HepG2 (cell line): Measurements from ENCODE around the gene ATP12A. TPM values are rescaled to one million over a fixed set of nuclear protein-coding genes. Genes with fewer than 3 reads are reported as not detected.

Experiments
- ATAC-seq: fragments of 200-7000 bp; cut with Tn5 transposase; 3 replicates; pipeline ENCODE4 v1.9.1; 2020; ENCODE audit warnings: mild to moderate bottlenecking, moderate library complexity
- BruUV-seq: library from RNA; stranded (reverse); fragments of 400-500 nt; replicated peaks from 2 replicates; lab custom pipeline; 2021; lab: Mats Ljungman, UMichigan
- CTCF ChIA-PET: fragments of 300-600 bp; formaldehyde crosslinking; extraction: SDS; loops from one replicate; lab custom pipeline; 2021; ENCODE audit warnings: low total read pairs, inconsistent platforms, low intra/inter-chr PET ratio; lab: Yijun Ruan, JAX
- POLR2A ChIA-PET: fragments of 350-600 bp; sonication (Branson Sonifier 250); formaldehyde crosslinking; loops from one replicate; lab custom pipeline; 2020; ENCODE audit warnings: antibody characterized with exemption, inconsistent platforms; lab: Yijun Ruan, JAX
- DNase-seq: peaks from one replicate; pipeline ENCODE4 v3.0.0-alpha.2; 2015; ENCODE audit warnings: low spot score
- FAIRE-seq: peaks from 3 replicates; lab custom pipeline; 2011; peaks lifted over from hg19 to GRCh38; lab: Jason Lieb, UNC
- H2AFZ ChIP-seq: one replicate; pipeline ENCODE4 v1.6.1; 2011; ENCODE audit warnings: low read length, inconsistent platforms
- H3K27ac ChIP-seq: fragments of 300-600 bp; 3 replicates; pipeline ENCODE4 v1.8.0; 2011; ENCODE audit warnings: mixed run types, mild to moderate bottlenecking, mixed read lengths, low read length, inconsistent platforms; ENCODE audit not compliant: insufficient read depth; ENCODE audit errors: extremely low read length
- H3K27me3 ChIP-seq, 2 experiments: fragments of 200-600 bp in 1 of 2; 2 replicates in 1 of 2; 3 replicates in 1 of 2; pipeline versions ENCODE4 v1.6.0 to v1.8.0; 2011; ENCODE audit warnings: low read length in 2 of 2, mild to moderate bottlenecking in 2 of 2, moderate library complexity in 2 of 2, inconsistent platforms in 1 of 2; ENCODE audit not compliant: insufficient read depth in 2 of 2, control insufficient read depth in 1 of 2
- H3K36me3 ChIP-seq, 2 experiments: fragments of 200-600 bp in 1 of 2; replicated peaks in 1 of 2; 2 replicates in 1 of 2; 3 replicates in 1 of 2; pipeline versions ENCODE4 v1.5.1 to v1.8.0; 2011; ENCODE audit warnings: low read length in 2 of 2, inconsistent platforms in 1 of 2; ENCODE audit not compliant: insufficient read depth in 2 of 2, control insufficient read depth in 1 of 2
- H3K4me1 ChIP-seq: 2 replicates; pipeline ENCODE4 v1.5.1; 2012; ENCODE audit warnings: low read length, inconsistent platforms; ENCODE audit not compliant: insufficient read depth
- H3K4me2 ChIP-seq: 2 replicates; pipeline ENCODE4 v1.6.0; 2011; ENCODE audit warnings: low read depth, low read length, inconsistent platforms
- H3K4me3 ChIP-seq, 3 experiments: fragments of 200-600 bp in 1 of 3; sonication (generic), shearing (Covaris generic) in 1 of 3; replicated peaks in 1 of 3; 2 replicates each; pipeline ENCODE4 v1.5.1; 2011 to 2016; ENCODE audit warnings: low read length in 3 of 3, inconsistent platforms in 2 of 3, low read depth in 2 of 3, mild to moderate bottlenecking in 2 of 3, control low read depth in 1 of 3, mixed read lengths in 1 of 3; ENCODE audit not compliant: insufficient read depth in 1 of 3
- H3K79me2 ChIP-seq: one replicate; pipeline ENCODE4 v1.6.1; 2011; ENCODE audit warnings: low read length, inconsistent platforms; ENCODE audit not compliant: insufficient read depth
- H3K9ac ChIP-seq: 2 replicates; pipeline ENCODE4 v1.6.0; 2011; ENCODE audit warnings: mild to moderate bottlenecking, low read depth, low read length, inconsistent platforms; ENCODE audit not compliant: insufficient read depth
- H3K9me3 ChIP-seq: 2 replicates; pipeline ENCODE4 v1.5.1; 2012; ENCODE audit warnings: mild to moderate bottlenecking, low read length
- H4K20me1 ChIP-seq: 2 replicates; pipeline ENCODE4 v1.6.0; 2011; ENCODE audit warnings: inconsistent platforms, mild to moderate bottlenecking, low read length, moderate library complexity; ENCODE audit not compliant: insufficient read depth
- FOXJ3 ChIP-seq: sonication (generic); formaldehyde crosslinking; IDR thresholded peaks from 2 replicates; pipeline ENCODE4 v1.4.0; 2020; ENCODE audit warnings: missing genetic modification reagents, mild to moderate bottlenecking, borderline replicate concordance
- HMG20A ChIP-seq: IDR thresholded peaks from 2 replicates; pipeline ENCODE4 v1.6.1; 2016; ENCODE audit warnings: borderline replicate concordance
- KLF12 ChIP-seq: sonication (generic); formaldehyde crosslinking; IDR thresholded peaks from 2 replicates; pipeline ENCODE4 v1.4.0; 2020; ENCODE audit warnings: missing genetic modification reagents, borderline replicate concordance
- SIX1 ChIP-seq: sonication (generic); formaldehyde crosslinking; IDR thresholded peaks from 2 replicates; pipeline ENCODE4 v1.4.0; 2020; ENCODE audit warnings: missing genetic modification reagents, borderline replicate concordance
- SMC3 ChIP-seq: IDR thresholded peaks from 2 replicates; pipeline ENCODE4 v1.6.1; 2011; ENCODE audit warnings: low read length, improper control_type of control experiment
- SUZ12 ChIP-seq: fragments of 150-350 bp; IDR thresholded peaks from 2 replicates; pipeline ENCODE4 v1.6.1; 2014; ENCODE audit warnings: low read depth, low read length
- TBL1XR1 ChIP-seq: fragments of 150-350 bp; IDR thresholded peaks from 2 replicates; pipeline ENCODE4 v1.6.1; 2014; ENCODE audit warnings: borderline replicate concordance, low read length; ENCODE audit not compliant: partially characterized antibody
- TEAD3 ChIP-seq: optimal IDR thresholded peaks from 2 replicates; pipeline ENCODE3; 2016; ENCODE audit warnings: borderline replicate concordance
- ZNF205 ChIP-seq: IDR thresholded peaks from 2 replicates; pipeline ENCODE4 v1.6.1; 2018; ENCODE audit warnings: missing biosample characterization, missing genetic modification reagents
- ZNF441 ChIP-seq: sonication (generic); formaldehyde crosslinking; IDR thresholded peaks from 2 replicates; pipeline ENCODE4 v1.7.0; 2021; ENCODE audit warnings: missing genetic modification reagents, borderline replicate concordance
- ZNF496 ChIP-seq: sonication (generic); formaldehyde crosslinking; IDR thresholded peaks from 2 replicates; pipeline ENCODE4 v1.8.1; 2023; ENCODE audit warnings: mild to moderate bottlenecking, moderate library complexity, missing genetic modification reagents; ENCODE audit not compliant: insufficient replicate concordance
- ZNF556 ChIP-seq: sonication (generic); formaldehyde crosslinking; IDR thresholded peaks from 2 replicates; pipeline ENCODE4 v1.4.0; 2020; ENCODE audit warnings: mild to moderate bottlenecking, missing genetic modification reagents, borderline replicate concordance
- ZNF891 ChIP-seq: sonication (generic); formaldehyde crosslinking; IDR thresholded peaks from 2 replicates; pipeline ENCODE4 v1.5.0; 2020; ENCODE audit warnings: mild to moderate bottlenecking, missing genetic modification reagents
- WGBS: methylation state at CpG from one replicate; pipeline ENCODE4 v1.1.6; 2017; ENCODE audit warnings: low lambda C conversion rate; 5-methylcytosine and 5-hydroxymethylcytosine counted together
- in situ Hi-C: cut with HindIII; loops from 2 replicates; pipeline ENCODE4 v1.10.0; 2017; ENCODE audit warnings: low pct_unique_long_range_greater_than_20kb; ENCODE audit not compliant: extremely low pct_ligation_motif_present
- intact Hi-C: fragments of 100-400 bp; cut with micrococcal nuclease; formaldehyde crosslinking; loops from one replicate; pipeline ENCODE4 v1.10.0; 2022; ENCODE audit not compliant: unreplicated experiment
- polyA plus RNA-seq, 8 experiments: library from polyadenylated mRNA; depleted of rRNA in 3 of 8; stranded (reverse) in 7 of 8; unstranded in 1 of 8; fragments of >200 nt; fragmentation: Illumina TruSeq in 4 of 8; extraction: Trizol in 4 of 8; gene quantifications; 2 replicates each; pipeline versions ENCODE4 v1.2.1 to v1.2.3, GENCODE V29; 2011 to 2016; ENCODE audit warnings: low read depth in 4 of 8, missing spikeins in 1 of 8, mixed read lengths in 1 of 8; ENCODE audit not compliant: insufficient read depth in 1 of 8
- total RNA-seq, 5 experiments: library from RNA; depleted of rRNA; stranded (reverse); fragments of >200 nt; fragmentation: Illumina TruSeq; extraction: Trizol; gene quantifications; 2 replicates each; pipeline ENCODE4 v1.2.3, GENCODE V29; 2016; ENCODE audit warnings: low read depth in 1 of 5
- TF ChIP-seq, protein P1 (sequence below): sonication (generic); formaldehyde crosslinking; IDR thresholded peaks from 2 replicates; pipeline ENCODE4 v1.4.0; 2020; ENCODE audit warnings: mild to moderate bottlenecking, missing genetic modification reagents
- TF ChIP-seq, protein P2 (sequence below): IDR thresholded peaks from 2 replicates; pipeline ENCODE4 v1.6.1; 2016; ENCODE audit warnings: missing compliant biosample characterization, missing genetic modification reagents, borderline replicate concordance
- TF ChIP-seq, protein P3 (sequence below): IDR thresholded peaks from 2 replicates; pipeline ENCODE4 v1.6.1; 2012; ENCODE audit warnings: low read depth, low read length, improper control_type of control experiment
- TF ChIP-seq, protein P4 (sequence below): sonication (generic); formaldehyde crosslinking; IDR thresholded peaks from 2 replicates; pipeline ENCODE4 v1.4.0; 2020; ENCODE audit warnings: mild to moderate bottlenecking, low read depth, missing genetic modification reagents

Gene ATP12A
- total and polyA plus RNA-seq, 2 of the 13 experiments (the other 11 are each of a cell fraction or from before 2014, with no cell fraction given): not detected

DNA sequence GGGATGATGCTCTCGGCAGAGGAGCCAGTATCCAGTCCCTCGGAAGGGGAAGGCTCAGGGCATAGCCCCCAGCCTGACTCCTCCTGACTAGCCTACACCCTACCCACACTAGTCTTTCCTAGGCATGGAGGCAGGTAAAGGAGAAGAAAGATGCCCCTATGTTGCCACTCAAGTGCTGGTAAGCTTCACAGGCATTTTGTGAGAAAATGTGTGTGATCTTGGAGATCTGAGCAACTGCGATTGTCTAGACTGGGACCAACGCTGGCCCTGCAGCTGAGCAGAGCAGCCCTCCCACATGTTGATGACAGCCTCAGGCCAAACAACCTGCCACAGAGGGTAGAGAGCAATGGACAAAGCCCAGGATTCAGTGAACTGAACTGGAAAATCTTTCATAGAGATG, 11.7 kb upstream of the ATP12A start:
- ATAC-seq: no peak
- Histone ChIP-seq H3K4me3 (no peak overlapping the region), H3K4me2 (no peak overlapping the region), H4K20me1 (no peaks in the 10 kb centered on the region), H3K27me3 (peaks cover 2 to 29% of the 10 kb centered on the region in 2 experiments; a peak in 4 of 5 replicates)
- no peak for TF ChIP-seq TEAD3 (CRISPR knock-in tag)
- TF ChIP-seq, protein P1, sequence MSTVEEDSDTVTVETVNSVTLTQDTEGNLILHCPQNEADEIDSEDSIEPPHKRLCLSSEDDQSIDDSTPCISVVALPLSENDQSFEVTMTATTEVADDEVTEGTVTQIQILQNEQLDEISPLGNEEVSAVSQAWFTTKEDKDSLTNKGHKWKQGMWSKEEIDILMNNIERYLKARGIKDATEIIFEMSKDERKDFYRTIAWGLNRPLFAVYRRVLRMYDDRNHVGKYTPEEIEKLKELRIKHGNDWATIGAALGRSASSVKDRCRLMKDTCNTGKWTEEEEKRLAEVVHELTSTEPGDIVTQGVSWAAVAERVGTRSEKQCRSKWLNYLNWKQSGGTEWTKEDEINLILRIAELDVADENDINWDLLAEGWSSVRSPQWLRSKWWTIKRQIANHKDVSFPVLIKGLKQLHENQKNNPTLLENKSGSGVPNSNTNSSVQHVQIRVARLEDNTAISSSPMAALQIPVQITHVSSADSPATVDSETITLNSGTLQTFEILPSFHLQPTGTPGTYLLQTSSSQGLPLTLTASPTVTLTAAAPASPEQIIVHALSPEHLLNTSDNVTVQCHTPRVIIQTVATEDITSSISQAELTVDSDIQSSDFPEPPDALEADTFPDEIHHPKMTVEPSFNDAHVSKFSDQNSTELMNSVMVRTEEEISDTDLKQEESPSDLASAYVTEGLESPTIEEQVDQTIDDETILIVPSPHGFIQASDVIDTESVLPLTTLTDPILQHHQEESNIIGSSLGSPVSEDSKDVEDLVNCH (CRISPR knock-in tag): no peak
- no peak for TF ChIP-seq FOXJ3 (CRISPR knock-in tag)
- TF ChIP-seq ZNF441: no peak
- TF ChIP-seq, protein P2, sequence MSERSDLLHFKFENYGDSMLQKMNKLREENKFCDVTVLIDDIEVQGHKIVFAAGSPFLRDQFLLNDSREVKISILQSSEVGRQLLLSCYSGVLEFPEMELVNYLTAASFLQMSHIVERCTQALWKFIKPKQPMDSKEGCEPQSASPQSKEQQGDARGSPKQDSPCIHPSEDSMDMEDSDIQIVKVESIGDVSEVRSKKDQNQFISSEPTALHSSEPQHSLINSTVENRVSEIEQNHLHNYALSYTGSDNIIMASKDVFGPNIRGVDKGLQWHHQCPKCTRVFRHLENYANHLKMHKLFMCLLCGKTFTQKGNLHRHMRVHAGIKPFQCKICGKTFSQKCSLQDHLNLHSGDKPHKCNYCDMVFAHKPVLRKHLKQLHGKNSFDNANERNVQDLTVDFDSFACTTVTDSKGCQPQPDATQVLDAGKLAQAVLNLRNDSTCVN (CRISPR knock-in tag): no peak
- TF ChIP-seq, protein P3, sequence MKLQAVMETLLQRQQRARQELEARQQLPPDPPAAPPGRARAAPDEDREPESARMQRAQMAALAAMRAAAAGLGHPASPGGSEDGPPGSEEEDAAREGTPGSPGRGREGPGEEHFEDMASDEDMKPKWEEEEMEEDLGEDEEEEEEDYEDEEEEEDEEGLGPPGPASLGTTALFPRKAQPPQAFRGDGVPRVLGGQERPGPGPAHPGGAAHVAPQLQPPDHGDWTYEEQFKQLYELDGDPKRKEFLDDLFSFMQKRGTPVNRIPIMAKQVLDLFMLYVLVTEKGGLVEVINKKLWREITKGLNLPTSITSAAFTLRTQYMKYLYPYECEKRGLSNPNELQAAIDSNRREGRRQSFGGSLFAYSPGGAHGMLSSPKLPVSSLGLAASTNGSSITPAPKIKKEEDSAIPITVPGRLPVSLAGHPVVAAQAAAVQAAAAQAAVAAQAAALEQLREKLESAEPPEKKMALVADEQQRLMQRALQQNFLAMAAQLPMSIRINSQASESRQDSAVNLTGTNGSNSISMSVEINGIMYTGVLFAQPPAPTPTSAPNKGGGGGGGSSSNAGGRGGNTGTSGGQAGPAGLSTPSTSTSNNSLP: no peak
- no peak for TF ChIP-seq ZNF556
- no peak for TF ChIP-seq SMC3
- no peak for TF ChIP-seq ZNF891
- TF ChIP-seq SIX1 (CRISPR knock-in tag): no peak
- no peak for TF ChIP-seq KLF12 (CRISPR knock-in tag)
- TF ChIP-seq, protein P4, sequence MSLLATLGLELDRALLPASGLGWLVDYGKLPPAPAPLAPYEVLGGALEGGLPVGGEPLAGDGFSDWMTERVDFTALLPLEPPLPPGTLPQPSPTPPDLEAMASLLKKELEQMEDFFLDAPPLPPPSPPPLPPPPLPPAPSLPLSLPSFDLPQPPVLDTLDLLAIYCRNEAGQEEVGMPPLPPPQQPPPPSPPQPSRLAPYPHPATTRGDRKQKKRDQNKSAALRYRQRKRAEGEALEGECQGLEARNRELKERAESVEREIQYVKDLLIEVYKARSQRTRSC (CRISPR knock-in tag): no peak
- TF ChIP-seq SUZ12: no peak
- no peak for TF ChIP-seq ZNF496
- TF ChIP-seq ZNF205 (CRISPR knock-in tag): no peak
- TF ChIP-seq HMG20A (CRISPR knock-in tag): no peak
- no peak for TF ChIP-seq TBL1XR1
- TF ChIP-seq, all 625 proteins: peak for 0
- Histone ChIP-seq H3K9me3 (no peaks in the 10 kb centered on the region), H3K36me3 (no peaks in the 10 kb centered on the region), H3K79me2 (no peaks in the 10 kb centered on the region), H3K4me1 (peaks cover 9% of the 10 kb centered on the region; the same call in 1 of the 2 replicates), H3K27ac (no peak overlapping the region), H3K9ac (no peak overlapping the region), H2AFZ (no peak overlapping the region)
- FAIRE-seq (no peak), DNase-seq (no peak)
- intact Hi-C loops (no loop called here), in situ Hi-C loops (no loop called here)
- ChIA-PET CTCF (no interaction called here), POLR2A (no interaction called here)
- 18% methylated on average over 4 of the region's 4 CpGs for WGBS
- BruUV-seq: no TSS peak
